ENCODE measurements around the gene ZFP64.

Gene ZFP64

GRCh38 chr20:52103335-52103912 lies 88.2 kb downstream of the ZFP64 start:
- DNase-seq: no peak

- DNase-seq: no peak
These were observed 89.0 kb downstream of the ZFP64 start for GRCh38 chr20:52102559-52102958.

DNA sequence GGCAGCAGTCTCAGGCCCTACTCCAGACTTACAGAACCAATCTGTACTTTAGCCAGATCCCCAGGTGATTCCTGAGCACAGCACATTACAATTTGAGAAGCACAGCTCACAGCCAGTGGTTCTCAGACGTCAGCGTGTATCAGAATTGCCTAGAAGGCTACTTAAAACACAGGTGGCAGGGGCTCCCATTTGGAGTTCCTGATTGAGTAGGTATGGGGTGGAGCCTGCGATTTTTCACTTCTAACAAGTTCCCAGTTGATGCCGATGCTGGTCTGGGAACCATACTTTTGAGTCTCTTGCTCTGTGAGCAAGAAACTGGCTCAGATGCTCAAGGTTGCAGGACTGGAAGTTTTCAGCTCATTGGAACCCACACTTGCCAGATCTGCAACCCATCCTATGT lies 89.5 kb downstream of the ZFP64 start:
- DNase-seq: no peak

Data from NCI-H524 (cell line).